MCF 10A (cell line): ENCODE results near the gene SLC22A13. TPM values are rescaled to one million over a fixed set of nuclear protein-coding genes. Genes with fewer than 3 reads are reported as not detected.

Experiments used
- BruUV-seq: library from RNA; stranded (reverse); fragments of 400-500 nt; replicated peaks from 2 replicates; lab custom pipeline; 2021; lab: Mats Ljungman, UMichigan
- CTCF ChIA-PET: fragments of 300-600 bp; sonication (Branson Sonifier 250); formaldehyde crosslinking; extraction: SDS; loops from one replicate; lab custom pipeline; 2021; ENCODE audit warnings: antibody characterized with exemption, inconsistent platforms; lab: Yijun Ruan, JAX
- POLR2A ChIA-PET: fragments of 300-600, 350-650 bp; sonication (Branson Sonifier 250); formaldehyde crosslinking; extraction: SDS; loops from one replicate; lab custom pipeline; 2020; ENCODE audit warnings: antibody characterized with exemption, inconsistent platforms; lab: Yijun Ruan, JAX
- DNase-seq: peaks from one replicate; pipeline ENCODE4 v3.0.0-alpha.2; 2018; ENCODE audit not compliant: unreplicated experiment
- H3K27ac Mint-ChIP-seq: one replicate; pipeline ENCODE4 v1.8.0; 2022; ENCODE audit warnings: mild to moderate bottlenecking, low read depth, mixed read lengths; ENCODE audit not compliant: unreplicated experiment
- H3K27me3 Mint-ChIP-seq: one replicate; pipeline ENCODE4 v1.8.0; 2022; ENCODE audit warnings: mixed read lengths; ENCODE audit not compliant: insufficient read depth, unreplicated experiment
- H3K36me3 Mint-ChIP-seq: one replicate; pipeline ENCODE4 v1.8.0; 2022; ENCODE audit warnings: mild to moderate bottlenecking, moderate library complexity, mixed read lengths; ENCODE audit not compliant: insufficient read depth, unreplicated experiment
- H3K4me1 Mint-ChIP-seq: one replicate; pipeline ENCODE4 v1.8.0; 2022; ENCODE audit warnings: mixed read lengths; ENCODE audit not compliant: insufficient read depth, unreplicated experiment
- H3K4me3 Mint-ChIP-seq: one replicate; pipeline ENCODE4 v1.8.0; 2022; ENCODE audit warnings: mild to moderate bottlenecking, moderate library complexity, mixed read lengths; ENCODE audit not compliant: unreplicated experiment
- H3K9me3 Mint-ChIP-seq: one replicate; pipeline ENCODE4 v1.8.0; 2022; ENCODE audit warnings: mixed read lengths; ENCODE audit not compliant: unreplicated experiment
- intact Hi-C: fragments of 100-400 bp; cut with micrococcal nuclease; formaldehyde crosslinking; loops from 2 replicates; pipeline ENCODE4 v1.14.1; 2022
- total RNA-seq: library from RNA; stranded (reverse); gene quantifications from 2 replicates; pipeline ENCODE4 v1.2.3, GENCODE V29; 2022
- TF ChIP-seq, protein P1 (sequence below): fragments of 200-600 bp; IDR thresholded peaks from one replicate; pipeline ENCODE4 v1.8.0; 2022; ENCODE audit warnings: antibody characterized with exemption, mild to moderate bottlenecking; ENCODE audit not compliant: unreplicated experiment

Gene SLC22A13
- total RNA-seq, 1 experiment from 2014 or later = 1.9 TPM

DNA sequence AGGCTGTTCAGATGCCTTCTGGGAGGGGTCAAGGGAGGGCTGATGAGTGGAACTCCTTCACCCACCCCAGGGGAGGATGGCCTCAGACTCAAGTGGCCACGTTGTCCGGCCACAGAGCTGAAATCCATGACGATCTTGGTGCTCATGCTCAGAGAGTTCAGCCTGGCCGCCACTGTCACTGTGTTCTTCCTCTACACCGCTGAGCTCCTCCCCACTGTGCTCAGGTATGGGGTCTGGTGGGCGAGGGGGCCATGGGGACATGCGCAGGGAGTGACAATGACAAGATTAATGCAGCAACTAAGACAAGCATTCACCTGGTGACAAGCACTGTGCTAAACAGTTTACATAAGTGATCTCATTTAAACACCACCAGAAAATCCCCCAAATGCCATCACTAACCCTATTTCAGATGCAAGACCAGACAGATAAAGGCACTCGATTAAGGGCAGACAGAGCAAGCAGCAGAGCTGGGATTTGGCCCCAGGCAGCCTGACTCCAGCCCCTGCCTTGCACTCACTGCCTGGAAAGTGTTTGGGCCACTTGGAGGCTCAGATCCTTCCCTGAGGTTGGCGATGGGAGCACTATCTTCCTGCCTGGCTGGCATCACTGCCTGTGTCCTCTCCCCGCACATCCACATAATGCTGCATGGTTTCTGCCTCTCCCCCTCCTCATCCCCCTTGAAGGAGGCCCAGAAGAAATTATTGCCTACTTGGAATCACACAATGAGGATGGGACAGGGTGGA is 50.0 kb downstream of the SLC22A13 start:
- H3K27ac Mint-ChIP-seq = no peak overlapping the region
- CTCF ChIA-PET = interaction anchor here (0.7 kb wide), 2 partner anchors 11 to 31 kb away, joined by 3 to 4 read pairs; partner anchors contain the start of gene XYLB
- TF ChIP-seq, protein P1, sequence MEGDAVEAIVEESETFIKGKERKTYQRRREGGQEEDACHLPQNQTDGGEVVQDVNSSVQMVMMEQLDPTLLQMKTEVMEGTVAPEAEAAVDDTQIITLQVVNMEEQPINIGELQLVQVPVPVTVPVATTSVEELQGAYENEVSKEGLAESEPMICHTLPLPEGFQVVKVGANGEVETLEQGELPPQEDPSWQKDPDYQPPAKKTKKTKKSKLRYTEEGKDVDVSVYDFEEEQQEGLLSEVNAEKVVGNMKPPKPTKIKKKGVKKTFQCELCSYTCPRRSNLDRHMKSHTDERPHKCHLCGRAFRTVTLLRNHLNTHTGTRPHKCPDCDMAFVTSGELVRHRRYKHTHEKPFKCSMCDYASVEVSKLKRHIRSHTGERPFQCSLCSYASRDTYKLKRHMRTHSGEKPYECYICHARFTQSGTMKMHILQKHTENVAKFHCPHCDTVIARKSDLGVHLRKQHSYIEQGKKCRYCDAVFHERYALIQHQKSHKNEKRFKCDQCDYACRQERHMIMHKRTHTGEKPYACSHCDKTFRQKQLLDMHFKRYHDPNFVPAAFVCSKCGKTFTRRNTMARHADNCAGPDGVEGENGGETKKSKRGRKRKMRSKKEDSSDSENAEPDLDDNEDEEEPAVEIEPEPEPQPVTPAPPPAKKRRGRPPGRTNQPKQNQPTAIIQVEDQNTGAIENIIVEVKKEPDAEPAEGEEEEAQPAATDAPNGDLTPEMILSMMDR = no peak
- no TSS peak for BruUV-seq
- no peaks in the 10 kb centered on the region for H3K9me3 Mint-ChIP-seq
- H3K36me3 Mint-ChIP-seq = no peaks in the 10 kb centered on the region
- H3K4me3 Mint-ChIP-seq = no peak overlapping the region
- no peaks in the 10 kb centered on the region for H3K4me1 Mint-ChIP-seq
- intact Hi-C loops = no loop called here
- DNase-seq = no peak
- POLR2A ChIA-PET = interaction anchor here (0.5 kb wide), 1 partner anchor 99 kb away, joined by 3 read pairs; no protein-coding TSS in a partner anchor
- H3K27me3 Mint-ChIP-seq = no peaks in the 10 kb centered on the region

DNA sequence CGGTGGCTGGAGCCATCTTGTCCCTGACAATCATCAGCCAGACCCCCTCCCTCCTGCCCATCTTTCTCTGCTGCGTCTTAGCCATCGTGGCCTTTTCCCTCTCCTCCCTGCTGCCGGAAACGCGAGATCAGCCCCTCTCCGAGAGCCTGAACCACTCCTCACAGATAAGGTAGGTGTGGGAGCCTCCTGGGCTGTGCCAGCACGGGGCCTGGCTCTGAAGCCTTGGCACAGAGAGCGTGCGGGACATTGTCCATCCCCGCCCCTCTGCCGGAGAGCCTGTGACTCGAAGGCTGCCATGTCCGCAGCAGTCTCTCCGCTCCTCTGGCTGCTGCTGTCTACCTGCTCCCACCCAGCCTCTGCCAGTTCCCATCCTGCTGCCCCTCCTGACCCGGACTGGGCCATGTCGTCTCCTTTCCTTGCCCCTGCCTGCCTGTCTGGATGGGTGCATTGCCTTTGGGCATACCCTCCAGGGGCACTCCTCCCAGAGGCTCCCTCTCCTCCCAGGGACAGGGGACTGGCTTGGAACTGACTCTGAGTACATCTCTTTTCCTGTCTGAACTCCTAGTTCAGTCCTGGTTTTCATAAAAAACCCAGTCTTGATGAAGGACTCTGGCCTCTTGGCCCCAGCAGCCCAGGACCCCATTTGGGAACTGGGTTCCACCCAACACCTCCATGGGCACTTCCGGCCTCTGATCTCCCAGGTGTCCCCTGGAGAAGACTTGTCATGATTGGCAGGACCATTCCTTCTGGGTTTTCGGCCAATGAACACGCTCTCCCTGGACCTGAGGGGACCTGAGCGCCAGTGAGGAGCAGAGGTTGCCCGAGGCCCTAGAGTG is 51.0 kb downstream of the SLC22A13 start:
- CTCF ChIA-PET = no interaction called here
- POLR2A ChIA-PET = no interaction called here
- Mint-ChIP-seq H3K36me3 (no peaks in the 10 kb centered on the region), H3K27ac (no peak overlapping the region), H3K27me3 (no peaks in the 10 kb centered on the region), H3K4me1 (no peaks in the 10 kb centered on the region), H3K9me3 (no peaks in the 10 kb centered on the region), H3K4me3 (no peak overlapping the region)
- TF ChIP-seq, protein P1 = no peak
- intact Hi-C loops = no loop called here
- BruUV-seq = no TSS peak
- DNase-seq = no peak

DNA sequence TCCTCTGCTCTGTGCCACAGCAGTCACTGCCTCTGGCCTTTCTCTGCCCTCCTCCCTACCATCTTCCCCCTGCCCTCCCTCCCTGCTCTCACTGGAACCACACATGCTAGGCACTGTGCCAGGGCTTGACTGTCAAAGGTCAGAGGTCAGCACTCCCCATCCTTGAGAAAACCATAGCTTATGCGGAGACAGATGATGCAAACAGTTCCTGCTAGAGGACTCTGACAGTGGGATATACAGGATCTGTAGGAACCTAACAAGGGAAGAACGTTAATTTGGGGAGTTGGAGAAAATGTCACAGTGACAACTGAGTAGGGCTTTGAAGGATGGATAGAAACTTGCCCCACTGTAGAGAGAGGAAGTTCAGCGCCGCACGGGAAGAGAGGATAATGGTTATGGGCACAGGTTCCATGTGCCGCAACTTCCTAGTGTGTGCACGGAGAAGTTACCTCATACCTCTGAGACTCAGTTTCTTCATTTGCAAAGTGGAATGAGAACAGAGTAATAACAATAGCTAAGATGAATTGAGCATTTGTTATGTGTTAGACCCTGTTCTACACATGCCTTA is 51.7 kb downstream of the SLC22A13 start:
- no peak overlapping the region for H3K27ac Mint-ChIP-seq
- intact Hi-C loops = no loop called here
- ChIA-PET POLR2A (no interaction called here), CTCF (interaction anchor here (0.7 kb wide), 1 partner anchor 1377 kb away, joined by 3 read pairs; no protein-coding TSS in a partner anchor)
- no peaks in the 10 kb centered on the region for H3K9me3 Mint-ChIP-seq
- DNase-seq = peak; percentile 28
- H3K27me3 Mint-ChIP-seq = no peaks in the 10 kb centered on the region
- H3K36me3 Mint-ChIP-seq = no peaks in the 10 kb centered on the region
- no peaks in the 10 kb centered on the region for H3K4me1 Mint-ChIP-seq
- no peak overlapping the region for H3K4me3 Mint-ChIP-seq
- BruUV-seq = no TSS peak
- TF ChIP-seq, protein P1 = no peak
